Measurements from ENCODE around the gene WIF1.

The WIF1 gene

DNA sequence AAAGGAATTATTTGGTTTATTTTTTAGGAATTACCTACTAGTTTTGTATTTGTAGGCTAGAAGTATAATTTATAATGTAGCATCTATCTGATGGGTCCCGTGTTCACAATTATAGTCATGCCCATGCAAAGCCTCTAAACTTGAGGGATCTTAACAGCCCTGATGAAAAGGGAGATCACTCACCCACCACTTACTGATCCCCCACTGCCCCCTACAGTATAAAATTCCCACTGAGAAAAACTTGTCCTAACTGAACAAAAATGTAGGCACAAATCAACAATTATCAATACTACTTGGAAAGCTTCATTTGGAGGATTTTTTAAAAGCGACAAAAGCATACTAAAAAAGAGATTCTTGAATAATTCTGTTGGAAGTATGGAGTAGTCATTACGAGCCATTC, 21.0 kb downstream of the WIF1 start:
- no peak for DNase-seq (ENCODE audit: low spot score)
- in situ Hi-C loops (cut with MboI; ENCODE audit: low pct_unique_long_range_greater_than_20kb, low sequenced_read_pairs, unreplicated experiment) = loop anchor here (25.0 kb wide), 1 partner anchor 313 kb away; no protein-coding TSS in a partner anchor
- TF ChIP-seq, protein P1, sequence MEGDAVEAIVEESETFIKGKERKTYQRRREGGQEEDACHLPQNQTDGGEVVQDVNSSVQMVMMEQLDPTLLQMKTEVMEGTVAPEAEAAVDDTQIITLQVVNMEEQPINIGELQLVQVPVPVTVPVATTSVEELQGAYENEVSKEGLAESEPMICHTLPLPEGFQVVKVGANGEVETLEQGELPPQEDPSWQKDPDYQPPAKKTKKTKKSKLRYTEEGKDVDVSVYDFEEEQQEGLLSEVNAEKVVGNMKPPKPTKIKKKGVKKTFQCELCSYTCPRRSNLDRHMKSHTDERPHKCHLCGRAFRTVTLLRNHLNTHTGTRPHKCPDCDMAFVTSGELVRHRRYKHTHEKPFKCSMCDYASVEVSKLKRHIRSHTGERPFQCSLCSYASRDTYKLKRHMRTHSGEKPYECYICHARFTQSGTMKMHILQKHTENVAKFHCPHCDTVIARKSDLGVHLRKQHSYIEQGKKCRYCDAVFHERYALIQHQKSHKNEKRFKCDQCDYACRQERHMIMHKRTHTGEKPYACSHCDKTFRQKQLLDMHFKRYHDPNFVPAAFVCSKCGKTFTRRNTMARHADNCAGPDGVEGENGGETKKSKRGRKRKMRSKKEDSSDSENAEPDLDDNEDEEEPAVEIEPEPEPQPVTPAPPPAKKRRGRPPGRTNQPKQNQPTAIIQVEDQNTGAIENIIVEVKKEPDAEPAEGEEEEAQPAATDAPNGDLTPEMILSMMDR (IDR thresholded peaks at IDR 0.05; ENCODE audit: extremely low read depth, insufficient read depth, missing control alignments) = no peak

DNA sequence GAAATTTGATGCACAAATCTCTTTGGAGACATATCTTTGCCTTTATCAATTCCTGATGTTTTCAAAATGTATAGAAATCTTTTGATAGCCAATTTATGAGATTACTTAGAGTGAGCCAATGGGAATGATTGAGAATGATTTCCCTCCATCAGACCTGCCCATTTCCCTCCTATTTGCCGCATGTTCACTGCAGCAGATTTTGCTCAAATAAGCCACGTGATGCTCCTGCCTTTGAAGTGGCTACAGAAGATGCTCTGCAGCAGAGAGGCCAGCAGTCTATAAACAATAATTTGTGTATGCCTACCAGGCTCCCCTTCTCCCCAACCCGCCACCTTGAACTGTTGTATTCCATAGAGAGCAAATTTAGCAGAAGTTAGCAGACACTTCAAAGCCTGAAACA, 21.9 kb downstream of the WIF1 start:
- TF ChIP-seq, protein P1 (IDR thresholded peaks at IDR 0.05; ENCODE audit: extremely low read depth, insufficient read depth, missing control alignments) = no peak
- in situ Hi-C loops (cut with MboI; ENCODE audit: low pct_unique_long_range_greater_than_20kb, low sequenced_read_pairs, unreplicated experiment) = no loop called here
- DNase-seq (ENCODE audit: low spot score) = no peak

DNA sequence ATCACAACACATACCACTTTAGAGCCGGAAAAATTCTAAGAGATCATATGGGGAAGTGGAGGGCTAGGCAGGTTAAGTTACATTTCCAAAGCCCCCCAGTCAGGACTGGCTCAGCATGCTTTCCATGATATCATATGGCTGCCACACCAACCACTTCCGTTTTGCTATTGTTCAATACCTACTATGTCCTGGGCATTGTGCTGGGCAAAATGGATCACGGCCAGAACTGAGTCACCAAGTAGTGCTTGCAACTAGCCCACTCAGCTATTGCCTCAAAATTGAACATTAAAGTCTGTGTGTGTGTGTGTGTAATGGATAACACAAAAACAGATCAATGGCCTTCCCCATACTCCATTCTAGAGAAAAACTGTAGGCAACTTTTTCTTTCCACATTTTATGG, 22.7 kb downstream of the WIF1 start:
- in situ Hi-C loops (cut with MboI; ENCODE audit: low pct_unique_long_range_greater_than_20kb, low sequenced_read_pairs, unreplicated experiment) = no loop called here
- DNase-seq (ENCODE audit: low spot score) = no peak
- TF ChIP-seq, protein P1 (IDR thresholded peaks at IDR 0.05; ENCODE audit: extremely low read depth, insufficient read depth, missing control alignments) = no peak

- DNase-seq (ENCODE audit: low spot score) = no peak
- TF ChIP-seq, protein P1 (IDR thresholded peaks at IDR 0.05; ENCODE audit: extremely low read depth, insufficient read depth, missing control alignments) = no peak
- in situ Hi-C loops (cut with MboI; ENCODE audit: low pct_unique_long_range_greater_than_20kb, low sequenced_read_pairs, unreplicated experiment) = no loop called here
Observed at GRCh38 chr12:65094722-65095121, 26.4 kb downstream of the WIF1 start.

GRCh38 chr12:65093606-65094005, 27.5 kb downstream of the WIF1 start:
- TF ChIP-seq, protein P1 (IDR thresholded peaks at IDR 0.05; ENCODE audit: extremely low read depth, insufficient read depth, missing control alignments) = no peak
- in situ Hi-C loops (cut with MboI; ENCODE audit: low pct_unique_long_range_greater_than_20kb, low sequenced_read_pairs, unreplicated experiment) = no loop called here
- no peak for DNase-seq (ENCODE audit: low spot score)

- TF ChIP-seq, protein P1 (IDR thresholded peaks at IDR 0.05; ENCODE audit: extremely low read depth, insufficient read depth, missing control alignments) = no peak
- DNase-seq (ENCODE audit: low spot score) = no peak
- in situ Hi-C loops (cut with MboI; ENCODE audit: low pct_unique_long_range_greater_than_20kb, low sequenced_read_pairs, unreplicated experiment) = no loop called here
Observed at GRCh38 chr12:65090461-65090860, 30.6 kb downstream of the WIF1 start.

DNA sequence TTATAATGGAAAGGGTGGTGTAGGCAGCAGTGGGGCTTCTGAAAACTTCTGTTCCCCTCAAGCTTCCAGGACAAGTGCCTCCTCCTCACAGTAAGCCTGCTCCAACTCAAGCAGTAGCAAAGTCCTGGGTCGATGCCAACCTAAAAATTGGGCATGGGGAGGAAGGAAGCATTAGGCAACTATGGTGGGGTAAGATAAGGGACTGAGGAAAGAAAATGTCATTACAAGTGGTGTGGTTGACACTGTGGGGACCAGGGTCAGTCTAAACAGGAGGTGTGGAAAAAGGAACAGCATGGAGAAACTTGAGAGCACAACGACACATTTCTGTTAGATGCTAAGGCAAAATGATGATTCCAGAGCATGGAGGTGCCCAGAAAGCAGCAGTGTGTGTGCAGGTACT, 34.9 kb downstream of the WIF1 start:
- in situ Hi-C loops (cut with MboI; ENCODE audit: low pct_unique_long_range_greater_than_20kb, low sequenced_read_pairs, unreplicated experiment) = no loop called here
- TF ChIP-seq, protein P1 (IDR thresholded peaks at IDR 0.05; ENCODE audit: extremely low read depth, insufficient read depth, missing control alignments) = no peak
- no peak for DNase-seq (ENCODE audit: low spot score)

All from GM13977 (cell line).